ENCODE results near the gene HILPDA. TPM values are rescaled to one million over a fixed set of nuclear protein-coding genes. Genes with fewer than 3 reads are reported as not detected.
"Not testable (repeated sequence)": the region's sequence is repeated elsewhere in the genome, so short reads cannot be mapped to it uniquely, and the experiment has no call there.

Gene HILPDA
- total and polyA plus RNA-seq, 2 donors (not counting 3 experiments of a cell fraction or from before 2014, with no cell fraction given), result 14.4 to 21.7 TPM

DNA sequence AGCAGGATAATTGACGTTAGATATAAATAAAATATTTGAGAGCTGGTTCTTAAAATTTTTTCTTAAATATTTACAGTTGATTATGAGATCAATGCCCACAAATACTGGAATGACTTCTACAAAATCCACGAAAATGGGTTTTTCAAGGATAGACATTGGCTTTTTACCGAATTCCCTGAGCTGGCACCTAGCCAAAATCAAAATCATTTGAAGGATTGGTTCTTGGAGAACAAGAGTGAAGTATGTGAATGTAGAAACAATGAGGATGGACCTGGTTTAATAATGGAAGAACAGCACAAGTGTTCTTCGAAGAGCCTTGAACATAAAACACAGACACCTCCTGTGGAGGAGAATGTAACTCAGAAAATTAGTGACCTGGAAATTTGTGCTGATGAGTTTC lies 23.4 kb downstream of the HILPDA start:
- H3K79me2 ChIP-seq (ENCODE audit: control insufficient read depth, insufficient read depth, low read length), result peaks cover 20% of the 10 kb centered on the region
- H3K9me1 ChIP-seq (replicated peaks; ENCODE audit: control insufficient read depth, extremely low read depth, insufficient read depth, low read length); H4K20me1 ChIP-seq (replicated peaks; ENCODE audit: control insufficient read depth, extremely low read depth, insufficient read depth, low read length); DNase-seq (ENCODE audit: low read depth, low spot score); H2AFZ ChIP-seq (ENCODE audit: low read depth, low read length); dilution Hi-C loops (cut with MboI; ENCODE audit: extremely low pct_ligation_motif_present, low sequenced_read_pairs); H3K4me2 ChIP-seq (ENCODE audit: insufficient read depth, low read length); H3K4me3 ChIP-seq (replicated peaks in 1 of 3; ENCODE audit: insufficient read depth in 1 of 3, low read depth in 1 of 3, low read length in 3 of 3); FAIRE-seq; POLR2A ChIA-PET; H3K27me3 ChIP-seq (ENCODE audit: control insufficient read depth in 2 of 2, insufficient read depth in 2 of 2, low read length in 2 of 2); H3K9me3 ChIP-seq (replicated peaks; ENCODE audit: control insufficient read depth, insufficient read depth, low read length); H3K27ac ChIP-seq (ENCODE audit: insufficient read depth, low read depth, low read length); H3K9ac ChIP-seq (replicated peaks; ENCODE audit: extremely low read depth, insufficient read depth, low read length); H3K4me1 ChIP-seq (ENCODE audit: control insufficient read depth, extremely low read depth, insufficient read depth, low read length); H3K36me3 ChIP-seq (ENCODE audit: control insufficient read depth in 2 of 2, extremely low read depth in 1 of 2, insufficient read depth in 2 of 2, low read length in 2 of 2); BruUV-seq (replicated peaks); CTCF ChIA-PET: not testable (repeated sequence)
- intact Hi-C loops (cut with micrococcal nuclease), result loop anchor here (5.0 kb wide), 1 partner anchor 403 kb away; no protein-coding TSS in a partner anchor

DNA sequence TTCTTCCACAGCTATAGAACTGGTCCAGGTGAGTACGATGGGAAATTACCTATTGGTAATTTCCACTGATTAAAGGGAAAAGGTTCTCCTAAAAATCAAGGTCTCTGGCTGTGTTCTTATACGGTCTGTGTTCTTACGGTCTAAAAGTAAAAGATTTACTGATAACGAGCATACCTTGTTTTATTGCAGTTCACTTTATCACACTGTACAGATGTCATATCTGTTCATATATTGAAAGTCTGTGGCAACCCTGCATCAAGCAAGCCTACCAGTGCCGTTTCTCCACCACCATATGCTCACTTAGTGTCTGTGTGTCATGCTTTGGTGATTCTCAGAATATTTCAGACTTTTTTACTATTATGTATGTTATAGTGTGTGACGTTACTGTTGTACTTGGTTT lies 32.5 kb downstream of the HILPDA start:
- intact Hi-C loops (cut with micrococcal nuclease); H3K79me2 ChIP-seq (ENCODE audit: control insufficient read depth, insufficient read depth, low read length); POLR2A ChIA-PET; FAIRE-seq; H4K20me1 ChIP-seq (replicated peaks; ENCODE audit: control insufficient read depth, extremely low read depth, insufficient read depth, low read length); H3K27me3 ChIP-seq (ENCODE audit: control insufficient read depth in 2 of 2, insufficient read depth in 2 of 2, low read length in 2 of 2); H3K9me1 ChIP-seq (replicated peaks; ENCODE audit: control insufficient read depth, extremely low read depth, insufficient read depth, low read length); dilution Hi-C loops (cut with MboI; ENCODE audit: extremely low pct_ligation_motif_present, low sequenced_read_pairs); H2AFZ ChIP-seq (ENCODE audit: low read depth, low read length); CTCF ChIA-PET; H3K4me3 ChIP-seq (replicated peaks in 1 of 3; ENCODE audit: insufficient read depth in 1 of 3, low read depth in 1 of 3, low read length in 3 of 3); BruUV-seq (replicated peaks); DNase-seq (ENCODE audit: low read depth, low spot score); H3K27ac ChIP-seq (ENCODE audit: insufficient read depth, low read depth, low read length); H3K9me3 ChIP-seq (replicated peaks; ENCODE audit: control insufficient read depth, insufficient read depth, low read length); H3K9ac ChIP-seq (replicated peaks; ENCODE audit: extremely low read depth, insufficient read depth, low read length); H3K4me1 ChIP-seq (ENCODE audit: control insufficient read depth, extremely low read depth, insufficient read depth, low read length); H3K36me3 ChIP-seq (ENCODE audit: control insufficient read depth in 2 of 2, extremely low read depth in 1 of 2, insufficient read depth in 2 of 2, low read length in 2 of 2); H3K4me2 ChIP-seq (ENCODE audit: insufficient read depth, low read length): not testable (repeated sequence)

DNA sequence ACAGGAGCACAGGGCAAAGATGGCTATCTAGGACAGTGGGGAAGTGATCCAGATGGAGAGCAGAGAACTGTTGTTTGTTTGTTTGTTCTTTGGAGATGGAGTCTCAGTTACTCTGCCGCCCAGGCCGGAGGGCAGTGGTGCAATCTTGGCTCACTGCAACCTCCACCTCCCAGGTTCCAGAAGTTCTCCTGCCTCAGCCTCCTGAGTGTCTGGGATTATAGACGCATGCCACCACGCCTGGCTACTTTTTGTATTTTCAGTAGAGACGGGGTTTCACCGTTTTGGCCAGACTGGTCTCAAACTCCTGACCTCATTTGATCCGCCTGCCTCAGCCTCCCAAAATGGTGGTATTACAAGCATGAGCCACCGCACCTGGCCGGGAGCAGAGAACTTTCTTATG lies 41.7 kb downstream of the HILPDA start:
- dilution Hi-C loops (cut with MboI; ENCODE audit: extremely low pct_ligation_motif_present, low sequenced_read_pairs) (no loop called here), intact Hi-C loops (cut with micrococcal nuclease) (no loop called here)
- no peak overlapping the region for H3K4me3 ChIP-seq (replicated peaks in 1 of 3; ENCODE audit: insufficient read depth in 1 of 3, low read depth in 1 of 3, low read length in 3 of 3)
- FAIRE-seq (no peak), DNase-seq (ENCODE audit: low read depth, low spot score) (no peak)
- no peak overlapping the region for H2AFZ ChIP-seq (ENCODE audit: low read depth, low read length)
- no peaks in the 10 kb centered on the region for H3K4me1 ChIP-seq (ENCODE audit: control insufficient read depth, extremely low read depth, insufficient read depth, low read length)
- H3K4me2 ChIP-seq (ENCODE audit: insufficient read depth, low read length), result no peak overlapping the region
- no peaks in the 10 kb centered on the region for H4K20me1 ChIP-seq (replicated peaks; ENCODE audit: control insufficient read depth, extremely low read depth, insufficient read depth, low read length)
- BruUV-seq (replicated peaks), result no TSS peak
- no peaks in the 10 kb centered on the region for H3K9me3 ChIP-seq (replicated peaks; ENCODE audit: control insufficient read depth, insufficient read depth, low read length)
- H3K27ac ChIP-seq (ENCODE audit: insufficient read depth, low read depth, low read length), result no peak overlapping the region
- peaks cover 0 to 4% of the 10 kb centered on the region in 2 experiments for H3K36me3 ChIP-seq (ENCODE audit: control insufficient read depth in 2 of 2, extremely low read depth in 1 of 2, insufficient read depth in 2 of 2, low read length in 2 of 2)
- ChIA-PET CTCF (no interaction called here), POLR2A (no interaction called here)
- no peaks in the 10 kb centered on the region for H3K9me1 ChIP-seq (replicated peaks; ENCODE audit: control insufficient read depth, extremely low read depth, insufficient read depth, low read length)
- no peaks in the 10 kb centered on the region for H3K27me3 ChIP-seq (ENCODE audit: control insufficient read depth in 2 of 2, insufficient read depth in 2 of 2, low read length in 2 of 2)
- H3K9ac ChIP-seq (replicated peaks; ENCODE audit: extremely low read depth, insufficient read depth, low read length), result no peak overlapping the region
- no peak for TF ChIP-seq GATA2 (IDR thresholded peaks at IDR 0.05; ENCODE audit: insufficient read depth, insufficient read length, low read depth, low read length)
- no peak for TF ChIP-seq POLR2A (IDR thresholded peaks at IDR 0.05; ENCODE audit: low read depth, low read length)
- TF ChIP-seq, protein P1, sequence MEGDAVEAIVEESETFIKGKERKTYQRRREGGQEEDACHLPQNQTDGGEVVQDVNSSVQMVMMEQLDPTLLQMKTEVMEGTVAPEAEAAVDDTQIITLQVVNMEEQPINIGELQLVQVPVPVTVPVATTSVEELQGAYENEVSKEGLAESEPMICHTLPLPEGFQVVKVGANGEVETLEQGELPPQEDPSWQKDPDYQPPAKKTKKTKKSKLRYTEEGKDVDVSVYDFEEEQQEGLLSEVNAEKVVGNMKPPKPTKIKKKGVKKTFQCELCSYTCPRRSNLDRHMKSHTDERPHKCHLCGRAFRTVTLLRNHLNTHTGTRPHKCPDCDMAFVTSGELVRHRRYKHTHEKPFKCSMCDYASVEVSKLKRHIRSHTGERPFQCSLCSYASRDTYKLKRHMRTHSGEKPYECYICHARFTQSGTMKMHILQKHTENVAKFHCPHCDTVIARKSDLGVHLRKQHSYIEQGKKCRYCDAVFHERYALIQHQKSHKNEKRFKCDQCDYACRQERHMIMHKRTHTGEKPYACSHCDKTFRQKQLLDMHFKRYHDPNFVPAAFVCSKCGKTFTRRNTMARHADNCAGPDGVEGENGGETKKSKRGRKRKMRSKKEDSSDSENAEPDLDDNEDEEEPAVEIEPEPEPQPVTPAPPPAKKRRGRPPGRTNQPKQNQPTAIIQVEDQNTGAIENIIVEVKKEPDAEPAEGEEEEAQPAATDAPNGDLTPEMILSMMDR (IDR thresholded peaks at IDR 0.05; ENCODE audit: extremely low read depth in 1 of 2, insufficient read depth in 1 of 2, low read depth in 1 of 2, low read length in 2 of 2), result no peak
- TF ChIP-seq, protein P2, sequence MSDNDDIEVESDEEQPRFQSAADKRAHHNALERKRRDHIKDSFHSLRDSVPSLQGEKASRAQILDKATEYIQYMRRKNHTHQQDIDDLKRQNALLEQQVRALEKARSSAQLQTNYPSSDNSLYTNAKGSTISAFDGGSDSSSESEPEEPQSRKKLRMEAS (IDR thresholded peaks at IDR 0.05; ENCODE audit: insufficient read depth, insufficient read length), result no peak
- TF ChIP-seq EZH2 (IDR thresholded peaks at IDR 0.05; ENCODE audit: borderline replicate concordance, low read depth, low read length, severe bottlenecking), result no peak
- TF ChIP-seq MYC (IDR thresholded peaks at IDR 0.05; ENCODE audit: low read depth, low read length), result no peak
- TF ChIP-seq FOS (IDR thresholded peaks at IDR 0.05; ENCODE audit: borderline replicate concordance, insufficient read depth, low read length), result no peak
- TF ChIP-seq POLR2AphosphoS5 (IDR thresholded peaks at IDR 0.05; ENCODE audit: insufficient read depth, low read depth, low read length), result no peak
- no peaks in the 10 kb centered on the region for H3K79me2 ChIP-seq (ENCODE audit: control insufficient read depth, insufficient read depth, low read length)

Data from endothelial cell of umbilical vein (primary cell).